AG04449 (cell line): ENCODE measurements around the gene SRSF6.

Source experiments
- CTCF ChIA-PET: fragments of 350-600 bp; formaldehyde crosslinking; extraction: SDS; loops from one replicate; lab custom pipeline; 2021; ENCODE audit warnings: antibody characterized with exemption; lab: Yijun Ruan, JAX
- POLR2A ChIA-PET: fragments of 400-600, 350-600 bp; formaldehyde crosslinking; extraction: SDS; loops from one replicate; lab custom pipeline; 2020; ENCODE audit warnings: antibody characterized with exemption, inconsistent platforms; lab: Yijun Ruan, JAX
- DNase-seq: peaks from one replicate; pipeline ENCODE4 v3.0.0-alpha.2; 2010; ENCODE audit warnings: low read depth, low spot score
- H3K4me3 ChIP-seq: 2 replicates; pipeline ENCODE4 v1.5.1; 2011; ENCODE audit warnings: low read depth, mild to moderate bottlenecking, control low read depth, low read length
- TF ChIP-seq, protein P1 (sequence below): IDR thresholded peaks from one replicate; pipeline ENCODE4 v1.5.1; 2011; ENCODE audit warnings: mild to moderate bottlenecking, moderate library complexity, low read length, control low read depth, inconsistent platforms; ENCODE audit not compliant: insufficient read depth; ENCODE audit errors: missing control alignments

Gene SRSF6

GRCh38 chr20:43508604-43509040 is 50.9 kb downstream of the SRSF6 start:
- TF ChIP-seq, protein P1, sequence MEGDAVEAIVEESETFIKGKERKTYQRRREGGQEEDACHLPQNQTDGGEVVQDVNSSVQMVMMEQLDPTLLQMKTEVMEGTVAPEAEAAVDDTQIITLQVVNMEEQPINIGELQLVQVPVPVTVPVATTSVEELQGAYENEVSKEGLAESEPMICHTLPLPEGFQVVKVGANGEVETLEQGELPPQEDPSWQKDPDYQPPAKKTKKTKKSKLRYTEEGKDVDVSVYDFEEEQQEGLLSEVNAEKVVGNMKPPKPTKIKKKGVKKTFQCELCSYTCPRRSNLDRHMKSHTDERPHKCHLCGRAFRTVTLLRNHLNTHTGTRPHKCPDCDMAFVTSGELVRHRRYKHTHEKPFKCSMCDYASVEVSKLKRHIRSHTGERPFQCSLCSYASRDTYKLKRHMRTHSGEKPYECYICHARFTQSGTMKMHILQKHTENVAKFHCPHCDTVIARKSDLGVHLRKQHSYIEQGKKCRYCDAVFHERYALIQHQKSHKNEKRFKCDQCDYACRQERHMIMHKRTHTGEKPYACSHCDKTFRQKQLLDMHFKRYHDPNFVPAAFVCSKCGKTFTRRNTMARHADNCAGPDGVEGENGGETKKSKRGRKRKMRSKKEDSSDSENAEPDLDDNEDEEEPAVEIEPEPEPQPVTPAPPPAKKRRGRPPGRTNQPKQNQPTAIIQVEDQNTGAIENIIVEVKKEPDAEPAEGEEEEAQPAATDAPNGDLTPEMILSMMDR, result no peak
- CTCF ChIA-PET, result no interaction called here
- POLR2A ChIA-PET, result no interaction called here
- no peak overlapping the region; the same call in 1 of the 2 replicates for H3K4me3 ChIP-seq
- DNase-seq, result no peak

- no peak for DNase-seq
- TF ChIP-seq, protein P1, result no peak
- CTCF ChIA-PET, result interaction anchor here (1.0 kb wide), 1 partner anchor 26 kb away, joined by 3 read pairs; no protein-coding TSS in a partner anchor
- POLR2A ChIA-PET, result no interaction called here
- H3K4me3 ChIP-seq, result no peak overlapping the region
Observed at GRCh38 chr20:43511879-43512278, 54.2 kb downstream of the SRSF6 start.

- POLR2A ChIA-PET, result interaction anchor here (1.1 kb wide), 1 partner anchor 56 kb away, joined by 4 read pairs; the partner anchor contains the start of gene SRSF6
- CTCF ChIA-PET, result interaction anchor here (2.5 kb wide), 1 partner anchor 24 kb away, joined by 14 read pairs; no protein-coding TSS in a partner anchor
Observed at GRCh38 chr20:43513372-43513930, 55.8 kb downstream of the SRSF6 start.

More at GRCh38 chr20:43513372-43513930, 55.8 kb downstream of the SRSF6 start:
- DNase-seq, result no peak
- peak overlapping the region; percentile 58 for H3K4me3 ChIP-seq
- TF ChIP-seq, protein P1, result no peak
